HepG2 (cell line): ENCODE data around the gene LDLRAD4. TPM values are rescaled to one million over a fixed set of nuclear protein-coding genes. Genes with fewer than 3 reads are reported as not detected.
A peak's percentile ranks its signal among the peaks of the same experiment; 100 is the strongest.

Experiments used
- CHD2 ChIP-seq: IDR thresholded peaks from 2 replicates; pipeline ENCODE4 v1.6.1; 2011; ENCODE audit warnings: low read depth, low read length, improper control_type of control experiment
- EEA1 ChIP-seq: sonication (generic); formaldehyde crosslinking; IDR thresholded peaks from 2 replicates; pipeline ENCODE4 v1.5.1; 2020; ENCODE audit warnings: mild to moderate bottlenecking, missing genetic modification reagents, borderline replicate concordance
- EHMT2 ChIP-seq: fragments of 200-600 bp; sonication (generic); IDR thresholded peaks from 2 replicates; pipeline ENCODE4 v1.7.0; 2017; ENCODE audit warnings: antibody characterized with exemption, low read depth, low read length, borderline replicate concordance
- FOXK1 ChIP-seq: sonication (generic); formaldehyde crosslinking; IDR thresholded peaks from 2 replicates; pipeline ENCODE4 v1.4.0; 2020; ENCODE audit warnings: low read depth, missing genetic modification reagents, borderline replicate concordance
- GATAD1 ChIP-seq: IDR thresholded peaks from 2 replicates; pipeline ENCODE4 v1.6.1; 2016; ENCODE audit warnings: missing genetic modification reagents, missing compliant biosample characterization
- GATAD2A ChIP-seq: IDR thresholded peaks from 2 replicates; pipeline ENCODE4 v1.6.1; 2016
- HNF4A ChIP-seq: sonication (generic); formaldehyde crosslinking; IDR thresholded peaks from 2 replicates; pipeline ENCODE4 v1.4.0; 2020; ENCODE audit warnings: missing genetic modification reagents
- KDM3A ChIP-seq: IDR thresholded peaks from 2 replicates; pipeline ENCODE4 v1.6.1; 2018; ENCODE audit warnings: low read depth, missing compliant biosample characterization
- KLF13 ChIP-seq: sonication (generic); formaldehyde crosslinking; IDR thresholded peaks from 2 replicates; pipeline ENCODE4 v1.4.0; 2020; ENCODE audit warnings: mild to moderate bottlenecking, missing genetic modification reagents
- MAFG ChIP-seq: sonication (generic); formaldehyde crosslinking; IDR thresholded peaks from 2 replicates; pipeline ENCODE4 v1.5.1; 2020; ENCODE audit warnings: mild to moderate bottlenecking, missing genetic modification reagents
- MBD4 ChIP-seq: IDR thresholded peaks from 2 replicates; pipeline ENCODE4 v1.6.1; 2012; ENCODE audit warnings: low read length, inconsistent platforms, borderline replicate concordance
- MTA3 ChIP-seq: sonication (generic); formaldehyde crosslinking; IDR thresholded peaks from 2 replicates; pipeline ENCODE4 v1.4.0; 2020; ENCODE audit warnings: missing genetic modification reagents
- NCOA5 ChIP-seq: sonication (generic); formaldehyde crosslinking; IDR thresholded peaks from 2 replicates; pipeline ENCODE4 v1.4.0; 2020; ENCODE audit warnings: missing genetic modification reagents
- NFIC ChIP-seq: IDR thresholded peaks from 2 replicates; pipeline ENCODE4 v1.6.1; 2012; ENCODE audit warnings: mild to moderate bottlenecking, low read length, inconsistent platforms
- NR2C2 ChIP-seq: sonication (generic); formaldehyde crosslinking; IDR thresholded peaks from 2 replicates; pipeline ENCODE4 v1.4.0; 2020; ENCODE audit warnings: missing genetic modification reagents, mild to moderate bottlenecking, moderate library complexity, borderline replicate concordance
- RFXAP ChIP-seq: sonication (generic); formaldehyde crosslinking; IDR thresholded peaks from 2 replicates; pipeline ENCODE4 v1.4.0; 2020; ENCODE audit warnings: missing genetic modification reagents, borderline replicate concordance
- RXRB ChIP-seq: IDR thresholded peaks from 2 replicates; pipeline ENCODE4 v1.6.1; 2016; ENCODE audit warnings: borderline replicate concordance, missing genetic modification reagents, missing compliant biosample characterization
- SAP130 ChIP-seq: IDR thresholded peaks from 2 replicates; pipeline ENCODE4 v1.6.1; 2016; ENCODE audit warnings: low read depth
- TBX2 ChIP-seq: sonication (generic); formaldehyde crosslinking; IDR thresholded peaks from 2 replicates; pipeline ENCODE4 v1.5.0; 2020; ENCODE audit warnings: missing genetic modification reagents, mild to moderate bottlenecking, borderline replicate concordance
- TCF12 ChIP-seq, 2 experiments: fragments of 450-650 bp in 1 of 2; sonication (generic) in 1 of 2; formaldehyde crosslinking in 1 of 2; IDR thresholded peaks; 2 replicates each; pipeline versions ENCODE4 v1.6.1 to v1.8.0; 2017 to 2022; ENCODE audit warnings: antibody characterized with exemption in 1 of 2, mild to moderate bottlenecking in 1 of 2, missing genetic modification reagents in 1 of 2, moderate library complexity in 1 of 2
- ZBTB21 ChIP-seq: sonication (generic); formaldehyde crosslinking; IDR thresholded peaks from 2 replicates; pipeline ENCODE4 v1.4.0; 2020; ENCODE audit warnings: missing genetic modification reagents
- ZNF207 ChIP-seq: fragments of 450-650 bp; IDR thresholded peaks from 2 replicates; pipeline ENCODE4 v1.6.1; 2016; ENCODE audit warnings: antibody characterized with exemption, borderline replicate concordance
- ZNF354B ChIP-seq: sonication (generic); formaldehyde crosslinking; IDR thresholded peaks from 2 replicates; pipeline ENCODE4 v1.8.0; 2022; ENCODE audit warnings: mild to moderate bottlenecking, missing genetic modification reagents
- ZNF383 ChIP-seq: sonication (generic); formaldehyde crosslinking; IDR thresholded peaks from 2 replicates; pipeline ENCODE4 v1.4.0; 2020; ENCODE audit warnings: missing genetic modification reagents, mild to moderate bottlenecking, borderline replicate concordance
- ZNF543 ChIP-seq: sonication (generic); formaldehyde crosslinking; IDR thresholded peaks from 2 replicates; pipeline ENCODE4 v1.4.0; 2020; ENCODE audit warnings: mild to moderate bottlenecking, missing genetic modification reagents
- ZNF550 ChIP-seq: sonication (generic); formaldehyde crosslinking; IDR thresholded peaks from 2 replicates; pipeline ENCODE4 v1.4.0; 2020; ENCODE audit warnings: mild to moderate bottlenecking, missing genetic modification reagents, borderline replicate concordance
- ZNF674 ChIP-seq: sonication (generic); formaldehyde crosslinking; IDR thresholded peaks from 2 replicates; pipeline ENCODE4 v1.5.0; 2020; ENCODE audit warnings: low read depth, mild to moderate bottlenecking, missing genetic modification reagents
- ZNF775 ChIP-seq: sonication (generic); formaldehyde crosslinking; IDR thresholded peaks from 2 replicates; pipeline ENCODE4 v1.4.0; 2020; ENCODE audit warnings: missing genetic modification reagents, mild to moderate bottlenecking, moderate library complexity, borderline replicate concordance
- polyA plus RNA-seq, 8 experiments: library from polyadenylated mRNA; depleted of rRNA in 3 of 8; stranded (reverse) in 7 of 8; unstranded in 1 of 8; fragments of >200 nt; fragmentation: Illumina TruSeq in 4 of 8; extraction: Trizol in 4 of 8; gene quantifications; 2 replicates each; pipeline versions ENCODE4 v1.2.1 to v1.2.3, GENCODE V29; 2011 to 2016; ENCODE audit warnings: low read depth in 4 of 8, missing spikeins in 1 of 8, mixed read lengths in 1 of 8; ENCODE audit not compliant: insufficient read depth in 1 of 8
- total RNA-seq, 5 experiments: library from RNA; depleted of rRNA; stranded (reverse); fragments of >200 nt; fragmentation: Illumina TruSeq; extraction: Trizol; gene quantifications; 2 replicates each; pipeline ENCODE4 v1.2.3, GENCODE V29; 2016; ENCODE audit warnings: low read depth in 1 of 5
- TF ChIP-seq, protein P1 (sequence below): sonication (generic); formaldehyde crosslinking; IDR thresholded peaks from 2 replicates; pipeline ENCODE4 v1.9.0; 2021; ENCODE audit warnings: missing genetic modification reagents, borderline replicate concordance
- TF ChIP-seq, protein P2 (sequence below): sonication (generic); IDR thresholded peaks from 2 replicates; pipeline ENCODE4 v1.6.1; 2016; ENCODE audit warnings: low read depth, borderline replicate concordance

Gene LDLRAD4
- total and polyA plus RNA-seq, 2 of the 13 experiments (the other 11 are each of a cell fraction or from before 2014, with no cell fraction given) = 13.6 to 20.9 TPM

DNA sequence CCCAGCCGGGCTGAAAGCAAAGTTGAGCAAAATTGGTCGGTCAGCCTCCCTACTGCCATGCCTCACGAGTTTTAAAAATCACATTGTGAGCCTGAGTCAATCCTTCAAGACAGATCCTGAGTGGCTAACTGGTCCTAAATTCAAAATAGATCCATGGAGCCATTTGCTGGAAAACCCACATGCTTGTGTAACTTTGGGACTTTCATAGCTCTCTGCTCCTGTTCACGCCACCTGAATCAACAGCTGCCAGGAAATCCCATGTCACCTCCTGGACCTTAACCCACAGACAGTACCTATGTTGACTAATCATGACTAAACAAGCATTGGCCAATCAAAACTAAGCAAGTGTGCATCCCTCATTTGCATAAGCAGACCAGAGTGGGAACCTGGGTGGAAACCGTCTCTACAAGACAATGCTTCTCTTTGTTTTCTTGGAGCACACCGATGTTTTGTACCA, 42.8 kb upstream of the LDLRAD4 start (continued):
- TF ChIP-seq, protein P1, sequence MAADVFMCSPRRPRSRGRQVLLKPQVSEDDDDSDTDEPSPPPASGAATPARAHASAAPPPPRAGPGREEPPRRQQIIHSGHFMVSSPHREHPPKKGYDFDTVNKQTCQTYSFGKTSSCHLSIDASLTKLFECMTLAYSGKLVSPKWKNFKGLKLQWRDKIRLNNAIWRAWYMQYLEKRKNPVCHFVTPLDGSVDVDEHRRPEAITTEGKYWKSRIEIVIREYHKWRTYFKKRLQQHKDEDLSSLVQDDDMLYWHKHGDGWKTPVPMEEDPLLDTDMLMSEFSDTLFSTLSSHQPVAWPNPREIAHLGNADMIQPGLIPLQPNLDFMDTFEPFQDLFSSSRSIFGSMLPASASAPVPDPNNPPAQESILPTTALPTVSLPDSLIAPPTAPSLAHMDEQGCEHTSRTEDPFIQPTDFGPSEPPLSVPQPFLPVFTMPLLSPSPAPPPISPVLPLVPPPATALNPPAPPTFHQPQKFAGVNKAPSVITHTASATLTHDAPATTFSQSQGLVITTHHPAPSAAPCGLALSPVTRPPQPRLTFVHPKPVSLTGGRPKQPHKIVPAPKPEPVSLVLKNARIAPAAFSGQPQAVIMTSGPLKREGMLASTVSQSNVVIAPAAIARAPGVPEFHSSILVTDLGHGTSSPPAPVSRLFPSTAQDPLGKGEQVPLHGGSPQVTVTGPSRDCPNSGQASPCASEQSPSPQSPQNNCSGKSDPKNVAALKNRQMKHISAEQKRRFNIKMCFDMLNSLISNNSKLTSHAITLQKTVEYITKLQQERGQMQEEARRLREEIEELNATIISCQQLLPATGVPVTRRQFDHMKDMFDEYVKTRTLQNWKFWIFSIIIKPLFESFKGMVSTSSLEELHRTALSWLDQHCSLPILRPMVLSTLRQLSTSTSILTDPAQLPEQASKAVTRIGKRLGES = no peak
- TF ChIP-seq MTA3 (no peak), KLF13 (CRISPR knock-in tag) (no peak), MBD4 (no peak; the same call in 1 of the 2 replicates), KDM3A (no peak), SAP130 (CRISPR knock-in tag) (peak; percentile 81), RXRB (CRISPR knock-in tag) (peak; percentile 52; the same call in 1 of the 2 replicates), GATAD2A (CRISPR knock-in tag) (peak; percentile 81), TCF12 (IDR thresholded peaks at IDR 0.05) (no peak), TCF12 (CRISPR knock-in tag; IDR thresholded peaks at IDR 0.05) (peak; percentile 87; the same call in 1 of the 2 replicates), MAFG (CRISPR knock-in tag) (no peak), HNF4A (peak; percentile 93), TBX2 (CRISPR knock-in tag) (peak; percentile 70; the same call in 1 of the 2 replicates), NFIC (peak; percentile 75), GATAD1 (no peak), CHD2 (no peak), NCOA5 (CRISPR knock-in tag) (no peak), ZNF550 (CRISPR knock-in tag) (no peak), EHMT2 (peak; percentile 90; the same call in 1 of the 2 replicates), ZNF383 (CRISPR knock-in tag) (no peak), EEA1 (CRISPR knock-in tag) (no peak), FOXK1 (CRISPR knock-in tag) (peak; percentile 82; the same call in 1 of the 2 replicates), ZNF543 (CRISPR knock-in tag) (peak; percentile 60; the same call in 1 of the 2 replicates), ZBTB21 (CRISPR knock-in tag) (peak; percentile 83), ZNF674 (CRISPR knock-in tag) (no peak), ZNF207 (no peak), NR2C2 (CRISPR knock-in tag) (peak; percentile 53; the same call in 1 of the 2 replicates), ZNF775 (CRISPR knock-in tag) (no peak), ZNF354B (CRISPR knock-in tag) (no peak), RFXAP (peak; percentile 67; the same call in 1 of the 2 replicates)
- TF ChIP-seq, protein P2, sequence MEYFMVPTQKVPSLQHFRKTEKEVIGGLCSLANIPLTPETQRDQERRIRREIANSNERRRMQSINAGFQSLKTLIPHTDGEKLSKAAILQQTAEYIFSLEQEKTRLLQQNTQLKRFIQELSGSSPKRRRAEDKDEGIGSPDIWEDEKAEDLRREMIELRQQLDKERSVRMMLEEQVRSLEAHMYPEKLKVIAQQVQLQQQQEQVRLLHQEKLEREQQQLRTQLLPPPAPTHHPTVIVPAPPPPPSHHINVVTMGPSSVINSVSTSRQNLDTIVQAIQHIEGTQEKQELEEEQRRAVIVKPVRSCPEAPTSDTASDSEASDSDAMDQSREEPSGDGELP = peak; percentile 98
